NCI-H2227 (cell line): ENCODE results near the gene SPATA31D3.
"Not testable (repeated sequence)": the region's sequence is repeated elsewhere in the genome, so short reads cannot be mapped to it uniquely, and the experiment has no call there.

Experiments
- DNase-seq: peaks from one replicate; lab custom pipeline; 2025; ENCODE audit not compliant: unreplicated experiment; lab: John Stamatoyannopoulos, UW

SPATA31D3 gene

GRCh38 chr9:81976351-81976750 is 33.1 kb downstream of the SPATA31D3 start:
- DNase-seq = no peak

DNA sequence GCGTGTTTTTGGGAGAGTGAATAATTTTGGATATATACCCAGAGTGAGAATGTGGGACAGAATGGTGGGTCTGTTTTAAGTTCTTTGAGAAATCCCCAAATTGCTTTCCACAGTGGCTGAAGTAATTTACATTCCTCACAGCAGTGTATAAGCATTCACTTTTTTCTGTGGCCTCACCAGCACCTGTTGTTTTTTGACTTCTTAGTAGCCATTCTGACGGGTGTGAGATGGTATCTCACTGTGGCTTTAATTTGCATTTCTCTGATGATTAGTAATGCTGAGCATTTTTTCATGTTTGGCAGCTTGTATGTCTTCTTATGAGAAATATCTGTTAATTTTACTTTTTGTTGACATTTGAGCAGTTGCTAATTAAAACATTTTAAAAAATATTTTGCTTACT is 35.9 kb downstream of the SPATA31D3 start:
- no peak for DNase-seq

DNA sequence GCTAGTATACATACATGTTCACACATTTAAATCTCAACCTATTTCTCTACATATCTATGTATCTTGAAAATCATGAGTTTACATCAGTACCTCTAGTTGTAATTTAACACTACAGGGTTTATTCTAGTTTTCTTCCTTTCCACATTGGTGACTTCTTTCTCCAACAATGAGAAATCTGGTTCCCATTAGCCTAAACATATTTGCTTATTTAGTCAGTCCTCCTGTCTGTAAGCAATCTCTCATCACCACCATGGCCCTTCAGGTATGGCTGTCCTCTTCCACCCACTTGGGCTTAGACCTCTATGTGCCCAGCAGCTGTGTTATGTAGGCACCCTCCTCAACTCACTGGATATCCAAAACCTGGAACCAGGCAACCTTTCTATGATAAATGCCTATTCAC is 37.3 kb downstream of the SPATA31D3 start:
- no peak for DNase-seq

GRCh38 chr9:81981883-81982282 is 38.6 kb downstream of the SPATA31D3 start:
- no peak for DNase-seq

GRCh38 chr9:81984928-81985327 is 41.6 kb downstream of the SPATA31D3 start:
- DNase-seq = peak; percentile 6

DNA sequence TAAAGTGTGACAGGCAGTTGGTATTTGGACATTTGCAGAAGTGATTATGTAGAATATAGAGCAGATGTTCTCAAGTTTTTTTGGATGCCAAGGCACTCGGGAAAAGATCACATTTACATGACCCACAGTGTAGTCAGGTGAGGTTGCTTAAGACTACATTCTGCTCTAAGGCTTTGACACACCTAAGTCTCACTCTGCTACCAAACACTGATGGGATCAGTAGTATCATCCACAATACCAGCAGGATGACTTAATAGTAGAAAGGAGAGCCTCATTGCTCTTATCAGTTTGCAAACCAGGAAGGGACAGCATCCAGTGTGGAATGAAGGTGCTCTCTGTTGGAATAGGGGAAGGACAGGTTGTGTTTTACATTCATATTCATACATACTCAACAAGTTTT is 42.8 kb downstream of the SPATA31D3 start:
- no peak for DNase-seq

GRCh38 chr9:81988472-81988871 is 45.2 kb downstream of the SPATA31D3 start, which contains the start of gene SPATA31D1:
Gene SPATA31D1 (plus strand): TSS chr9:81988772. CDS start chr9:81988819, 47 bp downstream.
- not testable (repeated sequence) for DNase-seq

GRCh38 chr9:81989700-81990099 is 46.4 kb downstream of the SPATA31D3 start:
- no peak for DNase-seq

- no peak for DNase-seq
Observed at GRCh38 chr9:81993656-81994055, 50.4 kb downstream of the SPATA31D3 start.
